Measurements from ENCODE around the gene EEF1A2. TPM values are rescaled to one million over a fixed set of nuclear protein-coding genes. Genes with fewer than 3 reads are reported as not detected.
A peak's percentile ranks its signal among the peaks of the same experiment; 100 is the strongest.

Gene EEF1A2
- total and polyA plus RNA-seq, 10 donors, result 0.39 to 1.4 (median 0.54) TPM

DNA sequence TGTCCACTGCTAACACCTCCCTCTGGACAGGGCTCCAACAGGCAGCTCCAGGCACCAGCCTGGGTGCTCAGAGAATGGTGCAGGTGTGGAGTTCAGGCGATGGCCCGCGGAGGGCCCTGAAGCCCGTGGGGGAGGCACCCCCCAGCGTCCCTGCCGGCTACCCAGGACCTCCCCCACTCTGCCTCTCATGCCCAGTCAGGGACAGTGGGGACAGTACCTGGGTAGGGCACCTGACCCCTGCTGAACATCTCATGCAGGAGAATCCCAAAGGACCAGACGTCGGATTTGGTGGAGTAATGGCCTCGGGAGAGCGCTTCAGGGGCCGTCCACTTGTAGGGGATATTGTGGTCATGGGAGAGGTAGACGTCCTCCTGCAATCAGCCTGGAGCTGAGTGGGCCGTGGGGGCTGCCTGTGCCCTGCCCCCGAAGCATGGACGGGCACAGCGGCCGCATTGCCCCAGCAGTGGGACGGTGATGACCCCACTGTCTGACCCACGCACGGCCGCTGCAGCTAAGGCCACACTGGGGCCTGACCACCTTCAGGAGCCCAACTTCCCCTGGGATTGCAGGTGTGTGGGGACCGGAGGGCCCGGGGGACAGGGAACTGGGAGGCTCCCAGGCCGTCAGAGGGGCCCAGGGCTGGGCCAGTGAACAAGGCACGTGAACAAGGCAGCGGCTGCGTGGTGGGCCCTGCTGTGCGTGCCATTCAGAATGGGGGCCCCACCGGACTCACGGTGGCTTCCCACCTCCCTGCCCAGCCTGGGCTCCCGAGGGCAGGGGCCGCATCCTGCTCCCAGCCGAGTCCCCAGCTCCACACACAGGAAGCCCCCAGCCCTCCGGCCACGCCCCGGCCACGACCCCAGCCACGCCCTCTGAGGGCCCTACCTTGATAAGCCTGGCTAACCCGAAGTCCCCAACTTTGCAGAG lies 31.2 kb upstream of the EEF1A2 start:
- DNase-seq, result peak; percentile 67

DNA sequence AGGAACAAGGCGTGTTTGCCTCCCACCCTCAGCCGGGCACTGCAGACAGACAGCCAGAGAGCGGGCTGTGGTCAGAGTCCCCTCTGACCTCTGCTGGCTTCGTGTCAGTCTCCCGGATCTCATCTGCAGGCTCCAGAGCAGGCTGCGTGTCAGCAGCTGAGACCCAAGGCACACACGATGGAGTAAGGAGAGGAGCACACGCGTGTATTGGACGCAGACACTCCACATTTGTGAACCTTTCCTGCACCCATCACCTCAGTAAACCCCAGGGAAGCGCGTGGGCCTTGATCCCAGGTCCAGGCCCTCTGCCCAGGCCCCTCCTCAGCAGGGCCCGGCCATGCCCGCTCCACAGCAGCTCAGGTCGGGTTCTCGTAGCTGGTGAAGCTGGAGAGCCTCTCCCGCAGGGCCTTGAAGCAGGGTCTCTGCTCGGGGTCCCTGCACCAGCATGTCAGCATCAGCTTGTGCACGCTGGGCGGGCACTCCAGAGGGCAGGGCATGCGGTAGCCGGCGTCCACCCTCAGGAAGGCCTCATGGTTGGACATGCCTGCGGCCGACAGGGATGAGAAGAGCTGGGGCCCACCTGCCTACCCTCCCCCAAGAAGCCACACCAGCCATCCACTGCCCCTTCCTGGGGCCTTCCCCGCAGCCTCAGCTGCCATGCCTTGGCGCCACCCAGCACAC lies 30.4 kb upstream of the EEF1A2 start:
- H3K9me3 ChIP-seq, result no peaks in the 10 kb centered on the region
- H3K27me3 ChIP-seq (replicated peaks in 1 of 7), result peaks cover 0 to 17% (median 0%) of the 10 kb centered on the region in 7 donors
- WGBS, 5 donors, result 84 to 90% (median 86%) methylated on average over 16 to 27 of the region's 27 CpGs
- no peak overlapping the region for H3K4me3 ChIP-seq
- peaks cover 0 to 12% (median 2%) of the 10 kb centered on the region in 6 donors for H3K4me1 ChIP-seq
- no peak overlapping the region for H3K27ac ChIP-seq
- H3K36me3 ChIP-seq, result no peaks in the 10 kb centered on the region
- DNase-seq, result no peak
- peak in 1 of 3 donors; percentile 44 for TF ChIP-seq POLR2AphosphoS5 (IDR thresholded peaks at IDR 0.05)
- TF ChIP-seq, protein P1, sequence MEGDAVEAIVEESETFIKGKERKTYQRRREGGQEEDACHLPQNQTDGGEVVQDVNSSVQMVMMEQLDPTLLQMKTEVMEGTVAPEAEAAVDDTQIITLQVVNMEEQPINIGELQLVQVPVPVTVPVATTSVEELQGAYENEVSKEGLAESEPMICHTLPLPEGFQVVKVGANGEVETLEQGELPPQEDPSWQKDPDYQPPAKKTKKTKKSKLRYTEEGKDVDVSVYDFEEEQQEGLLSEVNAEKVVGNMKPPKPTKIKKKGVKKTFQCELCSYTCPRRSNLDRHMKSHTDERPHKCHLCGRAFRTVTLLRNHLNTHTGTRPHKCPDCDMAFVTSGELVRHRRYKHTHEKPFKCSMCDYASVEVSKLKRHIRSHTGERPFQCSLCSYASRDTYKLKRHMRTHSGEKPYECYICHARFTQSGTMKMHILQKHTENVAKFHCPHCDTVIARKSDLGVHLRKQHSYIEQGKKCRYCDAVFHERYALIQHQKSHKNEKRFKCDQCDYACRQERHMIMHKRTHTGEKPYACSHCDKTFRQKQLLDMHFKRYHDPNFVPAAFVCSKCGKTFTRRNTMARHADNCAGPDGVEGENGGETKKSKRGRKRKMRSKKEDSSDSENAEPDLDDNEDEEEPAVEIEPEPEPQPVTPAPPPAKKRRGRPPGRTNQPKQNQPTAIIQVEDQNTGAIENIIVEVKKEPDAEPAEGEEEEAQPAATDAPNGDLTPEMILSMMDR (IDR thresholded peaks at IDR 0.05 in 8 of 11, conservative IDR thresholded peaks at IDR 0.05 in 3 of 11), result no peak
- no peak for TF ChIP-seq POLR2A (IDR thresholded peaks at IDR 0.05)
- intact Hi-C loops (cut with DNase I; ENCODE audit: low total_unique reads), result no loop called here

More for the DNA sequence above, 31.2 kb upstream of the EEF1A2 start:
- Histone ChIP-seq H3K9me3 (no peaks in the 10 kb centered on the region), H3K27ac (no peak overlapping the region), H3K4me1 (peaks cover 0 to 20% (median 6%) of the 10 kb centered on the region in 6 donors), H3K27me3 (replicated peaks in 1 of 7) (peaks cover 0 to 24% (median 0%) of the 10 kb centered on the region in 7 donors), H3K36me3 (no peaks in the 10 kb centered on the region), H3K4me3 (no peak overlapping the region)
- peak in 1 of 3 donors; percentile 32 for TF ChIP-seq POLR2AphosphoS5 (IDR thresholded peaks at IDR 0.05)
- TF ChIP-seq, protein P1 (IDR thresholded peaks at IDR 0.05 in 8 of 11, conservative IDR thresholded peaks at IDR 0.05 in 3 of 11), result no peak
- intact Hi-C loops (cut with DNase I; ENCODE audit: low total_unique reads), result loop anchor here (10.0 kb wide), 1 partner anchor 125 kb away; the partner anchor contains the start of genes RTEL1 and STMN3
- 71 to 83% (median 80%) methylated on average over 31 to 39 of the region's 39 CpGs for WGBS, 5 donors

- Histone ChIP-seq H3K27ac (no peak overlapping the region), H3K9me3 (peaks cover 0 to 12% (median 8%) of the 10 kb centered on the region in 8 donors), H3K4me3 (no peak overlapping the region), H3K36me3 (peaks cover 0 to 18% (median 7%) of the 10 kb centered on the region in 6 donors), H3K27me3 (replicated peaks in 1 of 7) (peaks cover 0 to 9% (median 0%) of the 10 kb centered on the region in 7 donors), H3K4me1 (peaks cover 5 to 20% (median 5%) of the 10 kb centered on the region in 6 donors)
- DNase-seq, result no peak
- intact Hi-C loops (cut with DNase I; ENCODE audit: low total_unique reads), result no loop called here
- WGBS, 5 donors, result 84 to 92% (median 88%) methylated on average over 9 of the region's 9 CpGs
- no peak for TF ChIP-seq POLR2A (IDR thresholded peaks at IDR 0.05)
- TF ChIP-seq, protein P1 (IDR thresholded peaks at IDR 0.05 in 8 of 11, conservative IDR thresholded peaks at IDR 0.05 in 3 of 11), result no peak
- TF ChIP-seq POLR2AphosphoS5 (IDR thresholded peaks at IDR 0.05), result no peak
Observed at GRCh38 chr20:63527184-63527583, 28.3 kb upstream of the EEF1A2 start.

Measured in spleen (tissue), 11 donors.